ENCODE data around the gene CPZ.

GRCh38 chr4:8662776-8663175, 70.2 kb downstream of the CPZ start:
- no peak for TF ChIP-seq CTCF (IDR thresholded peaks at IDR 0.05)
- TF ChIP-seq POLR2AphosphoS5 (IDR thresholded peaks at IDR 0.05) = no peak
- no peak for TF ChIP-seq POLR2A (IDR thresholded peaks at IDR 0.05)

Measured in breast epithelium (tissue), 3 donors.